SK-N-SH treated with all-trans-retinoic acid at 6 μM for 48 hours (cell line): Measurements from ENCODE around the gene RPP40.

Experiments used
- ATAC-seq: fragments of 200-7000 bp; cut with Tn5 transposase; 3 replicates; pipeline ENCODE4 v1.9.1; 2020; ENCODE audit warnings: mild to moderate bottlenecking, moderate library complexity
- ARNTL ChIP-seq: fragments of 450-650 bp; formaldehyde crosslinking; IDR thresholded peaks from 2 replicates; pipeline ENCODE4 v1.5.0; 2020; ENCODE audit warnings: low read depth, mild to moderate bottlenecking, moderate library complexity, borderline replicate concordance
- CREB5 ChIP-seq: fragments of 250-450 bp; sonication (Bioruptor Pico); IDR thresholded peaks from 2 replicates; pipeline ENCODE4 v1.5.1; 2020; ENCODE audit warnings: low read depth, mild to moderate bottlenecking, moderate library complexity
- CSDC2 ChIP-seq: fragments of 250-450 bp; sonication (Bioruptor Pico); IDR thresholded peaks from 2 replicates; pipeline ENCODE4 v1.5.0; 2020; ENCODE audit warnings: mild to moderate bottlenecking, moderate library complexity
- CSRNP3 ChIP-seq: fragments of 250-450 bp; sonication (Bioruptor Pico); IDR thresholded peaks from 2 replicates; pipeline ENCODE4 v1.5.1; 2021; ENCODE audit warnings: mild to moderate bottlenecking, moderate library complexity
- ESRRG ChIP-seq: fragments of 250-450 bp; sonication (Bioruptor Pico); IDR thresholded peaks from 2 replicates; pipeline ENCODE4 v1.6.1; 2021; ENCODE audit warnings: mild to moderate bottlenecking
- GLIS3 ChIP-seq: fragments of 250-450 bp; sonication (Bioruptor Pico); IDR thresholded peaks from 2 replicates; pipeline ENCODE4 v1.5.0; 2020; ENCODE audit warnings: mild to moderate bottlenecking, moderate library complexity
- ISL1 ChIP-seq: fragments of 250-450 bp; sonication (Bioruptor Pico); IDR thresholded peaks from 2 replicates; pipeline ENCODE4 v2.1.2; 2022; ENCODE audit warnings: mild to moderate bottlenecking, moderate library complexity
- OSR1 ChIP-seq: fragments of 250-450 bp; sonication (Bioruptor Pico); IDR thresholded peaks from 2 replicates; pipeline ENCODE4 v1.8.0; 2022; ENCODE audit warnings: moderate library complexity, mild to moderate bottlenecking, inconsistent platforms
- PATZ1 ChIP-seq: fragments of 250-450 bp; sonication (Bioruptor Pico); IDR thresholded peaks from 2 replicates; pipeline ENCODE4 v1.8.0; 2020; ENCODE audit warnings: mild to moderate bottlenecking, moderate library complexity, borderline replicate concordance
- POU6F1 ChIP-seq: fragments of 250-450 bp; sonication (Bioruptor Pico); IDR thresholded peaks from 2 replicates; pipeline ENCODE4 v1.8.0; 2021; ENCODE audit warnings: low read depth, mild to moderate bottlenecking, moderate library complexity, borderline replicate concordance
- RARB ChIP-seq: fragments of 250-450 bp; sonication (Bioruptor Pico); IDR thresholded peaks from 2 replicates; pipeline ENCODE4 v1.8.0; 2021; ENCODE audit warnings: mild to moderate bottlenecking, moderate library complexity
- SNAI2 ChIP-seq: fragments of 250-450 bp; sonication (Bioruptor Pico); IDR thresholded peaks from 2 replicates; pipeline ENCODE4 v1.5.0; 2020; ENCODE audit warnings: mild to moderate bottlenecking, moderate library complexity
- TOX ChIP-seq: fragments of 250-450 bp; sonication (Bioruptor Pico); IDR thresholded peaks from 2 replicates; pipeline ENCODE4 v1.8.0; 2021; ENCODE audit warnings: mild to moderate bottlenecking, moderate library complexity, borderline replicate concordance
- TSHZ2 ChIP-seq: fragments of 250-450 bp; sonication (Bioruptor Pico); IDR thresholded peaks from 2 replicates; pipeline ENCODE4 v1.5.0; 2020; ENCODE audit warnings: mild to moderate bottlenecking, moderate library complexity
- ZC3H10 ChIP-seq: fragments of 250-450 bp; sonication (Bioruptor Pico); IDR thresholded peaks from 2 replicates; pipeline ENCODE4 v1.5.1; 2021; ENCODE audit warnings: mild to moderate bottlenecking, moderate library complexity
- ZFP3 ChIP-seq: fragments of 250-450 bp; sonication (Bioruptor Pico); IDR thresholded peaks from 2 replicates; pipeline ENCODE4 v1.5.0; 2020; ENCODE audit warnings: mild to moderate bottlenecking, moderate library complexity
- ZFP30 ChIP-seq: fragments of 450-650 bp; formaldehyde crosslinking; IDR thresholded peaks from 2 replicates; pipeline ENCODE4 v1.5.0; 2022; ENCODE audit warnings: mild to moderate bottlenecking, moderate library complexity
- ZNF565 ChIP-seq: fragments of 450-650 bp; formaldehyde crosslinking; conservative IDR thresholded peaks from 2 replicates; pipeline ENCODE4 v1.5.0; 2020; ENCODE audit warnings: low read depth, mild to moderate bottlenecking, moderate library complexity
- ZNF70 ChIP-seq: fragments of 450-650 bp; formaldehyde crosslinking; IDR thresholded peaks from 2 replicates; pipeline ENCODE4 v1.5.0; 2020; ENCODE audit warnings: mild to moderate bottlenecking, moderate library complexity
- ZNF8 ChIP-seq: fragments of 450-650 bp; formaldehyde crosslinking; IDR thresholded peaks from 2 replicates; pipeline ENCODE4 v1.5.0; 2020; ENCODE audit warnings: mild to moderate bottlenecking, moderate library complexity

RPP40 gene

GRCh38 chr6:4950076-4950475, 53.8 kb downstream of the RPP40 start:
- no peak for TF ChIP-seq CSDC2 (CRISPR knock-in tag)
- no peak for TF ChIP-seq CREB5 (CRISPR knock-in tag)
- no peak for ATAC-seq

- ATAC-seq, result no peak
- TF ChIP-seq ZNF565, result no peak
- no peak for TF ChIP-seq POU6F1 (CRISPR knock-in tag)
- no peak for TF ChIP-seq ZC3H10 (CRISPR knock-in tag)
- TF ChIP-seq TSHZ2 (CRISPR knock-in tag), result no peak
- no peak for TF ChIP-seq ARNTL
- TF ChIP-seq ZFP3 (CRISPR knock-in tag), result no peak
- TF ChIP-seq RARB (CRISPR knock-in tag), result no peak
- TF ChIP-seq GLIS3, result no peak
- no peak for TF ChIP-seq CSDC2 (CRISPR knock-in tag)
- no peak for TF ChIP-seq CSRNP3 (CRISPR knock-in tag)
- TF ChIP-seq ESRRG, result no peak
- no peak for TF ChIP-seq PATZ1 (CRISPR knock-in tag)
- TF ChIP-seq CREB5 (CRISPR knock-in tag), result no peak
- TF ChIP-seq ZNF8 (CRISPR knock-in tag), result no peak
- TF ChIP-seq SNAI2 (CRISPR knock-in tag), result no peak
- TF ChIP-seq OSR1 (CRISPR knock-in tag), result no peak
- no peak for TF ChIP-seq ZNF70 (CRISPR knock-in tag)
- TF ChIP-seq ISL1 (CRISPR knock-in tag), result no peak
- no peak for TF ChIP-seq TOX
- TF ChIP-seq ZFP30, result no peak
- TF ChIP-seq, all 23 proteins: peak for 0
These were observed 54.9 kb downstream of the RPP40 start for GRCh38 chr6:4948781-4949450.

- no peak for TF ChIP-seq ESRRG
- no peak for ATAC-seq
These were observed 56.1 kb downstream of the RPP40 start for GRCh38 chr6:4947716-4948115.
